Activated CD4-positive, alpha-beta T cell treated with anti-CD3 and anti-CD28 coated beads, Interleukin-2, amount 50 U/mL, for 1 hour (primary cell): ENCODE data around the gene NCS1.

Source experiments
- DNase-seq: peaks from one replicate; pipeline ENCODE4 v3.0.0-alpha.2; 2020

The NCS1 gene

DNA sequence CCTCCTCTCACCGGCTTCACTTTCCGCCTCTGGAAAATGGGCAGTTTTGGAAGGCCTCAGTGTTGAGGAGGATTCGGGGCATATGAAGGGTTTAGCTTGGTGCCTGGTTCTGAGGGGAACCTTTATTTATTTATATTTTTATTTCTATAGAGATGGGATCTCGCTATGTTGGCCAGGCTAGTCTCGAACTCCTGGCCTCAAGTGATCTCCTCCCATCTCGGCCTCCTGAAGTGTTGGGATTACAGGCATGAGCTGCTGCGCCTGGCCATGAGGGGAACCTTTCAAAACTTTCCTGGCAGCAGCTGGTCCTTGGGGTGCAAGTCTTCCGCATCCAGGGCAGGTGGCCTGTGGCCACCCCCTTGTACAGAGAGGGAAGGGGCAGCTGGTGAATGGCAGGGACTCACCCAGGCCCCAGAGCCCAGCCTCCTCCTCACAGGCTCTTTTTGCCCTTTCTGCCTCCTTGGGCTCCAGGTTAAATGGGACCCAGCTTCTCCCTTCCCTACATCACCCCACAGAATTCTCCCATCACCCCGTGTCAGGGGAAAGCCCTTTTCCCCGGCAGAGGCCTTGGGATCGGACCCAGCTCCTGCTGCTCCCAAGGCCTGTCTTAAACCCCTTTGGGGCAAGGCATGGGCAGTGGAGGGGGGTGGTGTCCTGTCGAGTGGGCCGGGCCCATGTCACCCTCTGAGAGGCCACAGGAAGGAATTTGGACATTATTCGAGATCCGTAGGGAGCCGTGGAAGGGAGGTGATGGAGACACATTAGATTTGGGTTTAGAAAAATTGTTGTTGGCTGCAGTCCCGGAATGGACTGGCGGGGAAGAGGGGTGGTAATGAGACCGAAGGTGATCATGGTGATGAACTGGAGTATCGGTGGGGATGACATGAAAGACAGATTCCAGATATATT is 5.9 kb downstream of the NCS1 start:
- DNase-seq = no peak

- no peak for DNase-seq
These were observed 7.2 kb downstream of the NCS1 start for GRCh38 chr9:130179331-130179907.

DNA sequence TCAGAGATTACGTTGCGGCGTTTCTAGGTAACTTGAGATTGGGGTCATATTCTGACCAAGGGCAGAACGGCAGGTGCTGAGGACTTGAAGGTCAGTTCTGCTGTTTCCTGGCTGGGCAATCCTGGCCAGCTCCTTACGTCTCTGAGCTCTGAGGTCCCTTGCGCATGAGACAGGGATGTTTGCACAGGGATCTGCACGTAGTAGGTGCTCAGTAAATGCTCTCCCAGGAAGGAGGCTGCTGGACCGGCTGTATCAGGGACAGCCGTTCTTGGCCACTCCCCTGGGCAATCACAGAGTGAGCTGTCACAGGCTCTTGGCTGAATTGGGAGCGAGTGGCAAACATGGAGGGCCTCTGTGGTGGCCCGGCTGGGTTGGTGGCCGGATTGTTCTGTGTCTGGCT is 8.3 kb downstream of the NCS1 start:
- DNase-seq = no peak

DNA sequence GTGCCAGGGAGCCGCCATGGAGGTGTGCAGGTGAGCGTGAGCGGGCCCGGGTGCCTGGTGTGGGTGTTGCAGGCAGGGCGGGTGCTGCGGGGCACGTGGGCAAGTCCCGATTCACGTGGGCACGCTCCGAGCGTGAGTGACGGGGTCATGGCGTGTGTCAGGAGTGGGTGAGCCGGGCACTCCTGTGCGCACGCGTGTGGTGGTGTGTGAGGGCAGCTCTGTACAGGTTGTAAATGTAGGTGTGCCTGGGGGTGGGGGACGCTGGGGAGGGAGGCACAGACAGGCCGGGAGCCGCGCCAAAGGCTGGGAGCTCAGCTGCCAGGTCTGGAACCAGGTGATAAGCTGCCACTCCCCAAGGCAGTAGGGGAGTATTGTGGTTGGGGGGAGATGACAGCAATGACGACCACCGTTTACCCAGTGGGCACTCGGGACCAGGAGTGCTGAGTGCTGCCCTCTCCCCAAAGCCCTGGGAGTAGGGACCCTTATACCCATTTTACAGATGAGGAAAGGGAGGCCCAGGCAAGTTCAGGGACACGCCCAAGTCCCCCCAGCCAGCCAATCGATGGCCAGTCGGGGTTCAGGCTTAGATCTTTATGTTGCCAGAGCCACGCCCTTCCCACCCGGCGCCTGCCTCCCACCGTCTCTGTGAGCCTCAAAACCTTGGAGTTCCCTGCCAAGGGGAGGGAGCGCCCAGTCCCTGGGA is 9.6 kb downstream of the NCS1 start:
- DNase-seq = no peak

GRCh38 chr9:130182381-130182909 is 10.2 kb downstream of the NCS1 start:
- no peak for DNase-seq

- DNase-seq = no peak
These were observed 11.0 kb downstream of the NCS1 start for GRCh38 chr9:130183133-130183762.

GRCh38 chr9:130185017-130185416 is 12.8 kb downstream of the NCS1 start:
- no peak for DNase-seq

- DNase-seq = no peak
These were observed 13.4 kb downstream of the NCS1 start for GRCh38 chr9:130185490-130186031.

DNA sequence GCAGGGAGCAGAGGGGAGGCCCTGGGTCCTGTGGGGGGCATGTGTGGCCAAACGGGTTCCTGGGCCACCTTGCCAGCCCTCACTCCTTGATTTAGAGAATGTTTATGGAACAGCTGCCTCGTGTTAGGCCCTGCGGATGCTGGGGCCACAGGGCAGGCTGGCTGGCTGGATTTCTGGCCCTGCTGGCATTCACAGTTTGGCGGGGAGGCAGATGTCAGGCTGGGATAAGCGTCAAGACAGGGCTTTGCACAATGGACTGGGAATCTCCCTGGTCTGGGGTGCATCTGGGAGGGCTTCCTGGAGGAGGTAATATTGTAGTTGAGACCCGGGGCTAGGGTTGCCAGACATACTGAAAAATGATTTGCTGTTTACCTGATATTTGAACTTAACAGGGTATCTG is 13.8 kb downstream of the NCS1 start:
- DNase-seq = no peak

- no peak for DNase-seq
These were observed 14.8 kb downstream of the NCS1 start for GRCh38 chr9:130186839-130187522.

DNA sequence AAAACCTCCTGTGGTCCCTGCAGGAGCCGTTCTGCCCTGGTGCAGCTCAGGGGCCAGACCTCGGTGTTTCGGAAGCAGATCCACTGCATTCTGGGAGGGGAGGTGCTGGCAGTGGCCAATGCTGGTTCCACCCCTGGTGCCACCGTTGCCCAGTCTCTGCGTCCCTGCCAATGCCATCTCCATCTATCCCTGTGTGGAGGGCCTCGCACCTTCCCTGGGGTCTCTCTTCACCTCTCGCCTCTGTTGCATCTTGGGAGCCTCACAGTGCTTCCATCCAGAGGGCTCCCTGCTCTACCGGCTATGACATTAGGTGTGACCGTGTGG is 15.3 kb downstream of the NCS1 start:
- no peak for DNase-seq

DNA sequence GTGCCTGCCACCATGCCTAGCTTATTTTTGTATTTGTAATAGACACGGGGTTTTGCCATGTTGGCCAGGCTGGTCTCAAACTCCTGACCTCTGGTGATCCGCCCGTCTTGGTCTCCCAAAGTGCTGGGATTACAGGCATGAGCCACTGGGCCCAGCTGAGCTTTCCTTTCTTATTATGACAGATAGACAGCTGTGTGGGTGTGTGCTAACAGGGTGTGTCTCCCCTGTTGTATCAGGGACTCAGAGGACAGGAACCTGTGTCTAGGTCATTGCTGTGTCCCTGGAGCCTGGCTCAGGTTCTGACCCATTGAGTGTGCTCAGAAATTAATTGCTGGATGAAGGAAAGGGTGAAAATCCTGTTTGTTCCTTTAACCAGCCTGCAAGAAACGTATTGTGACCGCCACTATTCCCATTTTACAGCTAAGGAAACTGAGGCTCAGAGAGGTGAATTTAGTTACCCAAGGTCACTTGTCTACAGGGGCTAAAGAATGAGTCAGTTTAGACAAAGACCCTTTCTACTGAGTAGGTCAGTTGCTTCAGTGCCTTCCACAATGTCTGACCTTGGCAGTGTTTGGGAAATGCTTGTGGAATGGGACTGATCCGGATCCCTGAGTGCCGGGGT is 16.8 kb downstream of the NCS1 start:
- no peak for DNase-seq

DNA sequence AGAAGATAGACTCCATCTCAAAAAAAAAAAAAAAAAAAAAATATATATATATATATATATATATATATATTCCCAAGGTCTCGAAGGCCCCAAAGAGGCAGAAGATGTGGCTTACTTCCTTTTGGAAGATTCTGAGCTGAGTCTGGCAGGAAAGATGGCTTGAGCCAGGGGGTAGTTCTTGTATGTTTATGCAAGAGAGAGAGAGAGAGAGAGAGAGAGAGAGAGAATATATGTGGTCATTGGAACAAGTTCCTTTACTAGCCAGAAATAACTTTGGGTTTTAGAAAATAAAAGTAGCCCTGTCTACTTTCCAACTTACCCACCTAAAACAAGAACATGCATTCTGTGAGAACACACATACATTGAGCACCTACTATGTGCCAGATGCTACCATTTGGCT is 17.6 kb downstream of the NCS1 start:
- DNase-seq = no peak

GRCh38 chr9:130191068-130191748 is 19.0 kb downstream of the NCS1 start:
- DNase-seq = no peak

- DNase-seq = no peak
These were observed 19.5 kb downstream of the NCS1 start for GRCh38 chr9:130191749-130192120.

- no peak for DNase-seq
These were observed 20.3 kb downstream of the NCS1 start for GRCh38 chr9:130192382-130192999.

- no peak for DNase-seq
These were observed 20.9 kb downstream of the NCS1 start for GRCh38 chr9:130193103-130193502.

DNA sequence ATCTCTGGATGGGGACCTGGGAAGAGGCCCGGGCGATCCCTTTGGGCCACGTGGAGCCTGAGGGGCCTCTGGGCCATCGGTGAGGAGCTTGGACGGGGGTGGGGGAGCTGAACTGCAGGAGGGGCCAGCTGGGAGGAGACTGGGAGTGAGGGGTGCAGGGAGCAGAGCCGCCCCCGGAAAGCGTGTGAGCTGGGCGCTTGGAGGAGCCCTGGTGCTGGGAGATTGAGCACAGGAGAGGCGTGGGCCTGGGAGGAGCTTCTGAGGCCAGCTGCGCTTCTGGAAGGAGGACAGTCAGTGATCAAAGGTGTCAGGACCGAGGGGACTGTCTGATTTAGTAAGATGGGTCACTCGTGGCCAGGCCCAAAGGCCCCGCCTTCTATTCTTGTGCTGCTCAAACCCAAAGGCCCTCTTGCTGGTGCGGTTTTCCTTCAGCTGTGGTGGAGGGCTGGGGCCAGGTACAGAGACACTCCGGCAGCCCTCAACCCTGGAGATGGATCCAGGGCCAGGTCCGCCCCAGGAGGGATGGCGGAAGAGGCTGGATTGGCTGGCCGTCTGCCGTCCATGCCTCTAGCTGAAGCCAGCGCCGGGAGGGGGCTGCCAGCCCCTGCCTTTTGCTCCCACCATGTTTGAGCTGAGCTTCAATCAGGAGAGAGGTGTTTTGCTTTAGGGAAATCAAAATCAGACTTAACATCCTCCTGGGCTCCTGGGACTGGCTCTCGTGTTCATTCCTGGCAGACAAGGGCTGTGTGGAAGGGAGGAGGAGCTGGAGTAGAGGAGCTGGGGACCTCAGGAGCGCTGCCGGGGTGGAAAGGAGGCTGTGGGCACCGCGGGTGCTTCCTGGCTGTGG is 21.6 kb downstream of the NCS1 start:
- no peak for DNase-seq

- no peak for DNase-seq
These were observed 22.3 kb downstream of the NCS1 start for GRCh38 chr9:130194378-130194932.

DNA sequence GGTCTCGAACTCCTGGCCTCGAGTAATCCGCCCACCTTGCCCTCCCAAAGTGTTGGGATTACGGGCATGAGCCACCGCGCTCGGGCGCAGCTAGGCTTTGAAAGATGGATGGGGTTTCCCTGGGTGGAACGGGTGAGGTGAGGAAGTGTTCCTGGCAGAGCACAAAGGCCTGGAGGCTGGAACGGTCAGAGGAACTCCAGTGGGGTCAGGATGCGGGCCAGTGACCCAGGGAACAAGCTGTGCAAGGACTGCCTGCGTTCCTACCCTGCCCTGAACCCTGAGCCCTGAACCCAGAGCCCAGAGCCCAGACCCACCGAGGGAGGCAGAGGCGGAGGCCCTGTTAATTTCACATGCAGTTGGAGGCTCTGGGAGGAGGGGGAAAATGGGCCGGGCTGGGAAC is 23.4 kb downstream of the NCS1 start:
- no peak for DNase-seq
